Activated T-cell treated with anti-CD3 and anti-CD28 coated beads, Interleukin-2, amount 50 U/mL, for 72 hours (primary cell): Measurements from ENCODE around the gene RMDN2. TPM values are rescaled to one million over a fixed set of nuclear protein-coding genes. Genes with fewer than 3 reads are reported as not detected.
A peak's percentile ranks its signal among the peaks of the same experiment; 100 is the strongest.

ENCODE experiments used
- ATAC-seq, 2 donors: fragments of 150-1000 bp; cut with Tn5 transposase; replicated peaks in 1 of 2; 2 replicates each; pipeline ENCODE4 v1.10.0; 2021; ENCODE audit warnings: moderate library complexity in 2 of 2, mild to moderate bottlenecking in 1 of 2
- DNase-seq, 2 donors: peaks; one replicate each; pipeline ENCODE4 v3.0.0; 2021 to 2022; ENCODE audit warnings: mixed read lengths in 1 of 2
- H3K27ac Mint-ChIP-seq: one replicate; pipeline ENCODE4 v1.8.0; 2022; ENCODE audit warnings: mild to moderate bottlenecking, moderate library complexity, mixed read lengths
- H3K27me3 Mint-ChIP-seq: one replicate; pipeline ENCODE4 v1.8.0; 2022; ENCODE audit warnings: low read depth, mixed read lengths
- H3K36me3 Mint-ChIP-seq, 2 donors: one replicate each; pipeline ENCODE4 v1.8.0; 2022; ENCODE audit warnings: mixed read lengths in 2 of 2, mild to moderate bottlenecking in 1 of 2; ENCODE audit not compliant: insufficient read depth in 2 of 2
- H3K4me1 Mint-ChIP-seq: one replicate; pipeline ENCODE4 v1.8.0; 2022; ENCODE audit warnings: low read depth, mixed read lengths
- H3K4me3 Mint-ChIP-seq, 2 donors: one replicate each; pipeline ENCODE4 v1.8.0; 2022; ENCODE audit warnings: mild to moderate bottlenecking in 2 of 2, mixed read lengths in 2 of 2, moderate library complexity in 2 of 2
- H3K9me3 Mint-ChIP-seq, 2 donors: one replicate each; pipeline ENCODE4 v1.8.0; 2022; ENCODE audit warnings: mixed read lengths in 2 of 2
- total RNA-seq, 2 donors: library from RNA; stranded (reverse); gene quantifications; one replicate each; pipeline ENCODE4 v1.2.3, GENCODE V29; 2022

RMDN2 gene
- total RNA-seq, 2 donors from 2014 or later = 1.4 to 2.6 TPM

DNA sequence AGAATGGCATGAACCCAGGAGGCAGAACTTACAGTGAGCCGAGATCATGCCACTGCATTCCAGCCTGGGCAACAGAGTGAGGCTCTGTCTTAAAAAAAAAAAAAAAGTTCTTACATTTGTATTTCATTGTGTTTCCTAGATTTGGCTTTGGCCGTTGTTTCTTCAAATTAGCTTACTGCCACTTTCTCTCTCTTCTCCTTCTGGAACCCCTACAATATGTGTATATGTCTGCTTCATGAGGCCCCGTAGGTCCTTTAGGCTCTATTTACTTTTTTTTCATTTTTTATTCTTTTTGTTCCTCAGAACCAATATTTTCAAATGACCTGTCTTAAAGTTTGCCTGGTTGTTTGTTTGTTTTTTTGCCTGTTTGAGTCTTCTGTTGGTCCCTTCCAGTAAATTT is 41.2 kb downstream of the RMDN2 start:
- H3K4me3 Mint-ChIP-seq = no peak overlapping the region
- no peaks in the 10 kb centered on the region for H3K27me3 Mint-ChIP-seq
- no peaks in the 10 kb centered on the region for H3K4me1 Mint-ChIP-seq

DNA sequence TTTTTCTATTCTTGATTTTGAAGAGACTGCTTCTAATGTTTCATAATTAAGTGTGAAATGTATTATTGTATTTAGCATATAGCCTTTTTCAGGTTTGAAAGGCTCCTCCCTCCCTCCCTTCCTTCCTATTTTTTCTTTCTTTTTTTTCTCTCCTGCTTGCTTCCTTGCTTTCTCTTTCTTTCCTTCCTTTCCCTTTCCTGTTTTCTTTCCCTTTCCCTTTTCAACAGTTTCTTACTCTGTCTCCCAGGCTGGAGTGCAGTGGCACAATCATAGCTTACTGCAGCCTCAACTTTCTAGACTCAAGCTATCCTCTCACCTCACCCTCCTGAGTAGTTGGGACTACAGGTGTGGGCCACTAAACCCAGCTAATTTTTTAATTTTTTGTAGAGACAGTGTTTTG is 44.6 kb downstream of the RMDN2 start:
- peaks cover 2 to 9% of the 10 kb centered on the region in 2 donors for H3K36me3 Mint-ChIP-seq
- H3K27me3 Mint-ChIP-seq = no peaks in the 10 kb centered on the region
- DNase-seq = no peak
- no peak for ATAC-seq
- H3K9me3 Mint-ChIP-seq = peaks cover 2 to 7% of the 10 kb centered on the region in 2 donors
- H3K27ac Mint-ChIP-seq = no peak overlapping the region
- no peak overlapping the region for H3K4me3 Mint-ChIP-seq
- H3K4me1 Mint-ChIP-seq = no peaks in the 10 kb centered on the region

More for the DNA sequence above, 41.2 kb downstream of the RMDN2 start:
- peaks cover 3 to 14% of the 10 kb centered on the region in 2 donors for H3K36me3 Mint-ChIP-seq
- ATAC-seq (no peak), DNase-seq (no peak)
- no peak overlapping the region for H3K27ac Mint-ChIP-seq
- peaks cover 4 to 11% of the 10 kb centered on the region in 2 donors for H3K9me3 Mint-ChIP-seq

DNA sequence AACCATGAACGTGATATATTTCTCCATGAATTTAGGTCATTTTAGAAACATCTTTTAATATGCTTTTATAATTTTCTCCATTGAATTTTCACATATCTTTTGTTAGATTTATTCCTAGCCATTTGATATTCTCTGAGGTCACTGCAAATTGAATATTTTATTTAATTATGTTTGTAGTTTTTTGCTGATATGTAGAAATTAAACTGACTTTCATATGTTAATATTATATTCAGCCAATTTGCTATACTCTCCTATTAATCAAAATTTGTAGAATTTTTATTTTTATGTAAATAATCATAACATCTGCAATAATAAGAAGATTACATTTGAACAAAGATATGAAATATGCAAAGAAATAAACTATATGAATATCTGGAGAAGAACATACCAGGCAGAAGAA is 46.9 kb downstream of the RMDN2 start:
- no peak for DNase-seq
- H3K27ac Mint-ChIP-seq = no peak overlapping the region
- no peaks in the 10 kb centered on the region for H3K4me1 Mint-ChIP-seq
- ATAC-seq = no peak
- H3K9me3 Mint-ChIP-seq = no peaks in the 10 kb centered on the region
- no peaks in the 10 kb centered on the region for H3K27me3 Mint-ChIP-seq
- no peaks in the 10 kb centered on the region for H3K36me3 Mint-ChIP-seq
- no peak overlapping the region for H3K4me3 Mint-ChIP-seq

DNA sequence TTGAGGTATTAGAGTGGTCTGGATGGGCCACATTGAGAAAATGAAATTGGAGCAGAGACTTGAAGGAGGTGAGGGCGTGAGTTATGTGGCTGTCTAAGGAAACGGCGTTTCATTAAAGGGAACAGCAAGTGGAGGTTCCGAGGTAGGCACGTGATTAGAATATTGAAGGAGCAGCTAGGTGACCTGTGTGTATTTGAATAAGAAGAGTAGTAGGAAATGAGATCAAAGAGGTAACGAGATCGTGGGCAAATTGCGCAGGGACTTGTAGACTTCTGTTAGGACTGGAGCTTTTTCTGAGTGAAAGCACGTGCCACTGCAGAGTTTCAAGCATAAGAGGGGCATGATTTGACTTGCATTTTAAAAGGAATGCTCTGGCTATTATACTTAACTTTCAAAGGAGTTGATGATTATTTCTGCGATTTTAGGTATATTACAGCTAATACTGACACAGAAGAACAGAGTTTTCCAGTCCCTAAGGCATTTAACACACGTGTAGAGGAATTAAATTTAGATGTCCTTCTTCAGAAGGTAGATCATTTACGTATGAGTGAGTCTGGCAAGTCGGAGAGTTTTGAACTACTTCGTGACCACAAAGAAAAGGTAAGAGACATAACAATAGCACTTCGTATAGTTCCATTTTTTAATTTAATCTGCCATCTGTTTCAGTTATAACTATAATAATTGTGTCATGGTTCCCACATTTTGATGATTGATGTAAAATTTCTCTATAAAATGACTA is 48.7 kb downstream of the RMDN2 start:
- Mint-ChIP-seq H3K4me3 (no peak overlapping the region), H3K36me3 (no peaks in the 10 kb centered on the region), H3K9me3 (no peaks in the 10 kb centered on the region), H3K27ac (no peak overlapping the region), H3K4me1 (no peaks in the 10 kb centered on the region), H3K27me3 (no peaks in the 10 kb centered on the region)
- DNase-seq = no peak
- ATAC-seq = no peak

DNA sequence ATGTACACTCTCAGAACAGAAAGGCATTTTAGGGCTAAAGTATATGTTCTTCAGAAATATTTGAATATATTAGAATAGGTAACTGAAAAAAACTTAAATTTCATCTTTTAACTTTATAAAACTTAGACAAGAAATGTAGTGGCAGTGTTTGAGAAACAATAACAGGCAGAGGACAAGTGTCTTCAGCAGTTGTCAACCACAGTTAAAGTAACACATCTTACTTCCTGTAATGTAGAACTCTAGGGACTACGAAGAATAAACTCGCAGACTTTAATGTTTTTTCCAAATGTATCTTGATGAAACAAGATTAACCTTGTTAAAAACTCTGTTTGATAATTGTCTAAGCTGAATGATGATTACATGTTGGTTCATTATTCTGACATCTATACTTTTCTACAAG is 50.7 kb downstream of the RMDN2 start:
- Mint-ChIP-seq H3K9me3 (no peaks in the 10 kb centered on the region), H3K27ac (no peak overlapping the region), H3K27me3 (no peaks in the 10 kb centered on the region), H3K36me3 (no peaks in the 10 kb centered on the region), H3K4me1 (no peaks in the 10 kb centered on the region), H3K4me3 (no peak overlapping the region)
- DNase-seq (no peak), ATAC-seq (no peak)

DNA sequence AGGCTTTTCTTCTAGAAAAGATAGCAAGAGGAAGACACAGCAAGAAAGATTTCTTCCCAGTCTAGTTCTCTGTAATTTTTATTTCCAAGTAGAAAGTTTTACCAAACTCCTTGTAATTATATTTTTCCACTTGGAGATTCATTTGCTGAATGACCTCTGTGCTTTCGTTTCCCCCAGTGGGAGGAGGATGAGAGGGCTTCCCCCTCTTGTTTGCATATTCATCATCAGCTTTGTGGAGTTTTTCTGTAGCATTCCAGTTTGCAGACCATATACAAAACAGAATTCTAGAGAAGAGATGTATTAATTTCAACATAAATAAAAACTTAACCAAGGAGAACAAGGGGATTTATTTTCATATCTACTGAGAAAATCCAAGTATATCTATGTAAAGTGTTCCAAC is 51.3 kb downstream of the RMDN2 start:
- Mint-ChIP-seq H3K36me3 (no peaks in the 10 kb centered on the region), H3K27me3 (no peaks in the 10 kb centered on the region), H3K4me1 (no peaks in the 10 kb centered on the region), H3K4me3 (no peak overlapping the region), H3K9me3 (no peaks in the 10 kb centered on the region), H3K27ac (no peak overlapping the region)
- no peak for ATAC-seq
- DNase-seq = no peak

DNA sequence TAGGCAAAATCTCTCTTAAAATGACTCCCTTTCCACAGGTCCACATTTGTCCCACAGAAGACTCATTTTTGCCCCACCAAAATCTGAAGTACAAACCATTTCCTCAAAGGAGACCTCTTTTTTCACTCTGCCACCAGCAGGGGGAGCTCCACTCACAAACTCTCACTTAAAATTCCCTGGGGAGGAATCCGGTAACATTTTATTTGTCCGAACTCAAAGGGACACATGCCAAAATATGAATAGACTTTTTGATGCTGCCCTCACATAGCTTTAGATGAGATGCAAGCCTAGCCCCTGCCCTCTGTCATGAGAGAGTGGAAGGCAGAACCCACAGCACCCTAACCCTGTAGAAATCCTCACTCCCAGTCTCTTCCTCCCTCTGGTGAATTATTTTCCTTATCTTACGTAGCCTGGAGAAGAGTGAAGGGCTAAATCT is 57.1 kb downstream of the RMDN2 start:
- no peaks in the 10 kb centered on the region for H3K36me3 Mint-ChIP-seq
- H3K27ac Mint-ChIP-seq = no peak overlapping the region
- peaks cover 11% of the 10 kb centered on the region for H3K4me1 Mint-ChIP-seq
- H3K27me3 Mint-ChIP-seq = peaks cover 6% of the 10 kb centered on the region
- no peak for ATAC-seq
- peak; percentile 49 to 60 for DNase-seq
- H3K9me3 Mint-ChIP-seq = no peaks in the 10 kb centered on the region
- no peak overlapping the region for H3K4me3 Mint-ChIP-seq

DNA sequence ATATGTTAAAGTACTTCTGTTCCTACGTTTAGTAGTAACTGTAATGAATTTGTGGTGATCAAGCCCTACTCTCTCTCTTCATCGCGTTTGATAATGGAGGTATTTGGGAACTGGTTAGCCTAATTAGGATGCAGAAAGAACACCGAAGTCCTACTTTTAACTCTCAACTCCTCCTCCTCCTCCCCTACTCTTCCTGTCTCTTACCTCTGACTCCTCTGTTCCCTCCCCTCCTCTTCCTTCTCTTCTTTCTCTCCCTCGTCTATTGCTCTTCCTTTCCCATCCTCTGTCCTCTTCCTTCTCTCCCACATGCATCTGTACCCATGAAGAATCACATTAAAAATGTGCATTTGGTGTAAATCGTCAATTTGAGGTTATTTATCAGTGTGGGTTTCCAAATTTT is 57.8 kb downstream of the RMDN2 start:
- Mint-ChIP-seq H3K27ac (no peak overlapping the region), H3K36me3 (no peaks in the 10 kb centered on the region), H3K4me3 (no peak overlapping the region), H3K9me3 (no peaks in the 10 kb centered on the region), H3K4me1 (peaks cover 11% of the 10 kb centered on the region), H3K27me3 (peaks cover 6% of the 10 kb centered on the region)
- DNase-seq = no peak
- no peak for ATAC-seq

DNA sequence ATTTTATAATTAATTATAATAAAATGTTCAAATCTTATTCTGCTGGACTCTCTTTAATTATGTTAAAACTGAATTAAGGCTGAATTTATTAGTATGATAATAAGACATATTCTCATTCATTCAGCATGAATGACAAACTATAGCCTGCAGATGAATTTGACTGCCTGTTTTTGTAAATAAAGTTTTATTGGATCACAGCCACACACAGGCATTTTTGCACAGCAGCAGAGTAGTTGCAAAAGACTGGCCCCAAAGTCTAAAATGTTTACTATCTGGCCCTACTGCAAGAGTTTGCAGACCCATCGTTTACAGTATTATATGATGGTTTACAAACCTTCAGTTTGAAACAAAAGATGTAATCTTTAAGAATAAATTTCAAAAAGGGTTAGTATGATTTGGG is 58.6 kb downstream of the RMDN2 start:
- Mint-ChIP-seq H3K4me1 (peaks cover 11% of the 10 kb centered on the region), H3K4me3 (no peak overlapping the region), H3K36me3 (no peaks in the 10 kb centered on the region), H3K27ac (no peak overlapping the region), H3K27me3 (peaks cover 6% of the 10 kb centered on the region), H3K9me3 (no peaks in the 10 kb centered on the region)
- DNase-seq = no peak
- no peak for ATAC-seq

DNA sequence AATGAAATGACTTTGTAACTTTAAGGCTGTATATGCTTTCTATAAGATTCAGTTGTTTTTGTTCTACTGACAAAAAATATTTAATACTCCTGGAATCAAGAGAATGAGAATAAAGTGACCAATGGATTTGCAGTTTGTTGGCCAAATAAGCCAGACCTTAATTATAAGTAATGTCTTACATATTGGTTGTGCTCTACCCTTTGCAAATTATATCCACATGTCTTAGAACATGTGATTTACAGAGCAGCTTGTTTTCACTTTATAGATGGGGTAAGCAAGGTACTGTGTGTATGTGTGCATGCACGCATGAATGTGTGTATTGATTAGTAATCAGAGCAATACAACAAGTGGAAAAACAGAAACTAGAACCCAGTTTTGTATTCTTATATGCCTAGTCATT is 59.1 kb downstream of the RMDN2 start:
- Mint-ChIP-seq H3K4me3 (no peak overlapping the region), H3K27me3 (peaks cover 6% of the 10 kb centered on the region), H3K4me1 (peaks cover 11% of the 10 kb centered on the region), H3K36me3 (no peaks in the 10 kb centered on the region), H3K9me3 (no peaks in the 10 kb centered on the region), H3K27ac (no peak overlapping the region)
- ATAC-seq (no peak), DNase-seq (no peak)

DNA sequence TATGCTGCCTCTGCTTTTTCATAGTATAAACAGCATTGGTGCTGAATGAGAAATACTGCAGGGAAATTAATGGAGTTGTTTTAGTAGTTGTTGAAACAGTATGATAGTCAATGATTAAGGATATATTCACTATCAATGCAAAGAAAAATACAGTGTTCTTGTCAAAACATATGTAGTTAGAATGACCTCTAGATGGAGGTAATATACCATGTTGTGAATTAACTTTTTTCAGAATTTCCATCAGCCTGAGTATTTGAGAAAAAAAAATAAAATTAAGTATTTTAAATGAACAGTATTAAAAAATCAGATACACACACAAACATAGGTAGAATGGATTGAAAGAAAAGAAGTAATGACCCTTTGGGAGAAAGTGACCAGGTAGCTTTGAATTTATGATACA is 59.5 kb downstream of the RMDN2 start:
- no peak for DNase-seq
- Mint-ChIP-seq H3K36me3 (no peaks in the 10 kb centered on the region), H3K4me1 (peaks cover 11% of the 10 kb centered on the region), H3K4me3 (no peak overlapping the region), H3K27ac (no peak overlapping the region), H3K27me3 (peaks cover 6% of the 10 kb centered on the region), H3K9me3 (no peaks in the 10 kb centered on the region)
- no peak for ATAC-seq

DNA sequence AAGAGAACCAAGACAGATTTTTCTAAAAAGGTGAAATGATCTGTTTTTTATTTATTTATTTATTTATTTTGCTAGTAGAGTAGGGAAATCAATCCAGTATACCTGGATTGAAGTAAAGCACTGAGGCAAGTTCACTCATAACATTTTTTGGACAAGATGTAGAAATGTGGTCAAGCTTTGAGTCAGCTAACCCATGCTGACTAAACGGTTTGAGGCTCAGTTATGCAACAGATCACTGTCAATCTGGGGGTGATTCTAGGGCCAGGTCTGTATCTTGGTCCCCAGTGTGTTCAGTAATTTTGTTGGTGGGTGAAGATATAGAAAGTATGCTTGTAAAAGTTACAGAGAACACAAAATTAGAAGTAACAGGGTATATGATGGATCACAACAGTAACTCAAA is 60.2 kb downstream of the RMDN2 start:
- peak; percentile 53 to 69 for ATAC-seq
- H3K27me3 Mint-ChIP-seq = peaks cover 6% of the 10 kb centered on the region
- peak overlapping the region; percentile 78 for H3K27ac Mint-ChIP-seq
- H3K4me1 Mint-ChIP-seq = peaks cover 11% of the 10 kb centered on the region
- H3K36me3 Mint-ChIP-seq = no peaks in the 10 kb centered on the region
- no peak overlapping the region for H3K4me3 Mint-ChIP-seq
- peak in 1 of 2 donors; percentile 7 for DNase-seq
- no peaks in the 10 kb centered on the region for H3K9me3 Mint-ChIP-seq

DNA sequence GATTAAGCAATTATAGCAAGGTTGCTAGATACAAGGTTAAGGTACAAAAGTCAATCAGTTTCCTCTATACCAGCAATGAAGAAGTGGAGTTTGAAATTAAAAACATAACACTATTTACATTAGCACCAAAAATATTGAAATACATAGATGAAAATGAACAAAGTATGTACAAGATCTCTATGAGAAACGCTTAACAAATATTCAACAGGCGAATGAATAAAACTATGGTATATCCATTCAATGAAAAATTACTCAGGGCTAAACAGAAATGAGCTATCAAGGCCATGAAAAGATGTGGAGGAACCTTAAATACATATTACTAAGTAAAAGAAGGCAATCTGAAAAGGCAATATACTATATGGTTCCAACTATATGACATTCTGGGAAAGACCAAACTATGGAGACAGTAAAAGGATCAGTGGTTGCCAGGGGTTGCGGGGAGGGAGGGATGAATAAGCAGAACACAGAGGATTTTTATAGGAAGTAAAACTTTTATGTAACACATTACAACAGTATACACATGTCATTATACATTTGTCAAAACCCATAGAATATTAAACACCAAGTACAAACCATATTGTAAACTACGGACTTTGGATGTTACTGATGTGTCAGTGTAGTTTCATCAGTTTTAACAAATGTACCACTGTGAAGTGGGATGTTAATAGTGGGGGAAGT is 62.1 kb downstream of the RMDN2 start:
- H3K36me3 Mint-ChIP-seq = no peaks in the 10 kb centered on the region
- ATAC-seq = no peak
- H3K9me3 Mint-ChIP-seq = no peaks in the 10 kb centered on the region
- no peak for DNase-seq
- no peak overlapping the region for H3K4me3 Mint-ChIP-seq
- H3K27ac Mint-ChIP-seq = no peak overlapping the region
- peaks cover 7% of the 10 kb centered on the region for H3K4me1 Mint-ChIP-seq
- peaks cover 6% of the 10 kb centered on the region for H3K27me3 Mint-ChIP-seq

DNA sequence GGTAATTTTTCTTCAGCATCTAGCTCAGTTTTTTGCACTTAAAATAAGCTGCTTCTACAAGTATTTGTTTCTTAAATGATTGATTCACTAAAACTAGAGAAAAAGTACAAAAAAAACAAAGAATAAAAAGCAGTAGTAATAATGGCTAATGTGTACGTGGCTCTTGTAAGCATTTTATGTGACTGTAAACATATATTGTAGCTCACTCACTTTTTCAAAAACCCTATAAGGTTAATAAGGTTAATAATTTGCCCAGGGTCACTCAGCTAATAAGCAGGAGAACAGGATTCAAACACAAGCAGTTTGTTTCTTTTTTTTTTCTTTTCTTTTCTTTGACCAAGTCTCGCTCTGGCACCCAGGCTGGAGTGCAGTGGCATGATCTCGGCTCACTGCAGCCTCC is 67.5 kb downstream of the RMDN2 start:
- Mint-ChIP-seq H3K4me3 (no peak overlapping the region), H3K27me3 (no peaks in the 10 kb centered on the region), H3K9me3 (no peaks in the 10 kb centered on the region), H3K36me3 (no peaks in the 10 kb centered on the region), H3K27ac (no peak overlapping the region), H3K4me1 (no peaks in the 10 kb centered on the region)
- DNase-seq = no peak
- ATAC-seq = no peak
